Aorta (tissue), 5 donors: ENCODE data around the gene CFAP251. TPM values are rescaled to one million over a fixed set of nuclear protein-coding genes. Genes with fewer than 3 reads are reported as not detected.

Experiments
- ATAC-seq: fragments of 200-7000 bp; cut with Tn5 transposase; one replicate; pipeline ENCODE4 v1.9.1; 2022; ENCODE audit warnings: moderate library complexity; ENCODE audit not compliant: low FRiP score
- DNase-seq, 2 donors: peaks; one replicate each; pipeline ENCODE4 v3.0.0-alpha.2; 2020
- H3K27ac ChIP-seq, 2 donors: one replicate each; pipeline ENCODE4 v1.5.1; 2013; ENCODE audit warnings: low read length in 2 of 2, mild to moderate bottlenecking in 2 of 2, moderate library complexity in 2 of 2, control low read depth in 1 of 2, inconsistent platforms in 1 of 2, low read depth in 1 of 2
- H3K27me3 ChIP-seq, 2 donors: one replicate each; pipeline ENCODE4 v1.6.1; 2013; ENCODE audit warnings: control low read depth in 1 of 2, low read length in 1 of 2, mild to moderate bottlenecking in 1 of 2, moderate library complexity in 1 of 2; ENCODE audit not compliant: insufficient read depth in 2 of 2, control insufficient read depth in 1 of 2
- H3K36me3 ChIP-seq, 2 donors: one replicate each; pipeline ENCODE4 v1.6.1; 2013; ENCODE audit warnings: control low read depth in 1 of 2, low read length in 1 of 2, mild to moderate bottlenecking in 1 of 2; ENCODE audit not compliant: insufficient read depth in 2 of 2, control insufficient read depth in 1 of 2
- H3K4me1 ChIP-seq, 2 donors: one replicate each; pipeline ENCODE4 v1.6.1; 2013; ENCODE audit warnings: low read length in 2 of 2, control low read depth in 1 of 2, mild to moderate bottlenecking in 1 of 2, moderate library complexity in 1 of 2; ENCODE audit not compliant: insufficient read depth in 2 of 2, control insufficient read depth in 1 of 2
- H3K4me3 ChIP-seq, 2 donors: one replicate each; pipeline ENCODE4 v1.5.1; 2013; ENCODE audit warnings: low read length in 2 of 2, control low read depth in 1 of 2, mild to moderate bottlenecking in 1 of 2
- H3K9me3 ChIP-seq: one replicate; pipeline ENCODE4 v1.6.1; 2013; ENCODE audit warnings: mild to moderate bottlenecking, low read length; ENCODE audit not compliant: control insufficient read depth
- WGBS, 2 donors: extraction: QIAGEN DNeasy Blood & Tissue Kit; methylation state at CpG; one replicate each; pipeline ENCODE4 v1.1.7; 2013; 5-methylcytosine and 5-hydroxymethylcytosine counted together
- intact Hi-C, 2 donors: fragments of 100-400 bp; cut with DNase I; formaldehyde crosslinking; loops; one replicate each; pipeline versions ENCODE4 v1.14.2 to v1.15.0; 2022
- polyA plus RNA-seq, 2 donors: library from polyadenylated mRNA; stranded (reverse); fragments of 200-250 nt; gene quantifications; one replicate each; pipeline ENCODE4 v1.2.3, GENCODE V29; 2013
- total RNA-seq, 2 donors: library from RNA; stranded (reverse); fragmentation: NEBNext Ultra II Directional; extraction: Animal tissue kit (Norgen Biotek cat#: 25700); gene quantifications; one replicate each; pipeline ENCODE4 v1.2.1, GENCODE V29; 2021
- donor health status: healthy with polysubstance abuse.
- donor health status: Bipolar disorder and iron deficiency.
- donor health status: DM: no; HTN: no; CAD: no.
- donor health status: DM: no; HTN: no; CAD: no.
- donor health status: DM: yes; HTN: yes; CAD: no.

The CFAP251 gene
- total and polyA plus RNA-seq, 4 donors, result 0.88 to 3.9 (median 2.2) TPM

DNA sequence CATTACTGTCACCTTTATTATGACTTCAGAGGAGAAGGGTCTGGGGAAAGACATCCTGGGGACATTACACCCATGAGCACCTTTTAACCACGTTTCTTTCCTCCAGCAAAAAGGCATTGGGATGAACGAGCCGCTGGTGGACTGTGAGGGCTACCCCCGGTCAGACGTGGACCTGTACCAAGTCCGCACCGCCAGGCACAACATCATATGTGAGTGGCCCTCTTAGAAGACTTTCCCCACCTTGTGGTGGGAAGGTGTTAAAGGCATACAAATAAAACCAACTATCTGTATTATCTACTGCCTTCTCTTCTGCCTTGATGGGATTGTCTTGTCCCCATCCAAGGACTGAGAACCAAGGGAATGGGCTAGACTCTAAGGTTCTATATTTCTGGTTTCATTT is 23.8 kb upstream of the CFAP251 start:
- WGBS, 2 donors, result 26 to 35% methylated on average over 7 of the region's 7 CpGs
- Histone ChIP-seq H3K9me3 (no peaks in the 10 kb centered on the region), H3K4me1 (peaks cover 0 to 7% of the 10 kb centered on the region in 2 donors), H3K36me3 (peaks cover 7% of the 10 kb centered on the region in 2 donors), H3K27me3 (no peaks in the 10 kb centered on the region), H3K27ac (no peak overlapping the region), H3K4me3 (no peak overlapping the region)
- DNase-seq (no peak), ATAC-seq (no peak)
- intact Hi-C loops, result loop anchor here (10.0 kb wide), 2 partner anchors 180 to 200 kb away; partner anchors contain the start of gene TMEM120B (in 1 of the 2)

DNA sequence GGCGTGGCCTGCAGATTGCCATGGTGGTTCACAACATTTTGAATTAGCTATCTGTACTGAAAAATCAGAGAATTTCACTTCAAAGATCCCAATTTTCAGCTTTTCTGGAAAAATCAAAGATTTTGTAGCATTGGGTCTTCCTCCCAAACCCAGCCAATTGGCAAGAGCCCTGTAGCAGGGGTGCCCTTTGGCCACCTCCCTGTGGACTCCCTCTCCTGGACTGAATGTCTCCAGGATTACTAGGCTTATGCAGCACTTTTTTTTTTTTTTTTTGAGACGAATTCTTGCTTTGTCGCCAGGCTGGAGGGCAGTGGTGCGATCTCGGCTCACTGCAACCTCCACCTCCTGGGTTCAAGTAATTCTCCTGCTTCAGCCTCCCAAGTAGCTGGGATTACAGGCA is 20.1 kb upstream of the CFAP251 start:
- H3K4me1 ChIP-seq, result peaks cover 0 to 6% of the 10 kb centered on the region in 2 donors
- ATAC-seq (no peak), DNase-seq (no peak)
- H3K36me3 ChIP-seq, result peaks cover 9 to 14% of the 10 kb centered on the region in 2 donors
- no peaks in the 10 kb centered on the region for H3K9me3 ChIP-seq
- WGBS, 2 donors, result 53 to 79% methylated on average over 4 to 5 of the region's 5 CpGs
- H3K4me3 ChIP-seq, result no peak overlapping the region
- no peak overlapping the region for H3K27ac ChIP-seq
- H3K27me3 ChIP-seq, result no peaks in the 10 kb centered on the region
- intact Hi-C loops, result loop anchor here (10.0 kb wide), 2 partner anchors 183 to 203 kb away; partner anchors contain the start of gene TMEM120B (in 1 of the 2)

GRCh38 chr12:121899590-121899989 is 18.8 kb upstream of the CFAP251 start:
- no peak for ATAC-seq
- no peak overlapping the region for H3K27ac ChIP-seq
- H3K4me3 ChIP-seq, result no peak overlapping the region
- intact Hi-C loops, result loop anchor here (10.0 kb wide), 2 partner anchors 185 to 205 kb away; partner anchors contain the start of gene TMEM120B (in 1 of the 2)
- 90 to 91% methylated on average over 14 of the region's 14 CpGs for WGBS, 2 donors
- peaks cover 15 to 16% of the 10 kb centered on the region in 2 donors for H3K36me3 ChIP-seq
- no peak for DNase-seq
- no peaks in the 10 kb centered on the region for H3K4me1 ChIP-seq
- no peaks in the 10 kb centered on the region for H3K9me3 ChIP-seq
- H3K27me3 ChIP-seq, result no peaks in the 10 kb centered on the region

GRCh38 chr12:121903202-121903601 is 15.2 kb upstream of the CFAP251 start:
- 91% methylated on average over 2 of the region's 2 CpGs for WGBS, 2 donors
- Histone ChIP-seq H3K36me3 (peaks cover 9 to 11% of the 10 kb centered on the region in 2 donors), H3K27me3 (no peaks in the 10 kb centered on the region), H3K9me3 (no peaks in the 10 kb centered on the region), H3K27ac (no peak overlapping the region), H3K4me3 (no peak overlapping the region), H3K4me1 (no peaks in the 10 kb centered on the region)
- DNase-seq, result no peak
- ATAC-seq, result no peak
- intact Hi-C loops, result no loop called here

GRCh38 chr12:121905746-121906145 is 12.6 kb upstream of the CFAP251 start:
- no peak overlapping the region for H3K4me3 ChIP-seq
- no peaks in the 10 kb centered on the region for H3K4me1 ChIP-seq
- ATAC-seq, result no peak
- peaks cover 9 to 12% of the 10 kb centered on the region in 2 donors for H3K36me3 ChIP-seq
- H3K27me3 ChIP-seq, result no peaks in the 10 kb centered on the region
- intact Hi-C loops, result no loop called here
- H3K9me3 ChIP-seq, result no peaks in the 10 kb centered on the region
- 67 to 68% methylated on average over 4 of the region's 4 CpGs for WGBS, 2 donors
- DNase-seq, result no peak
- no peak overlapping the region for H3K27ac ChIP-seq

DNA sequence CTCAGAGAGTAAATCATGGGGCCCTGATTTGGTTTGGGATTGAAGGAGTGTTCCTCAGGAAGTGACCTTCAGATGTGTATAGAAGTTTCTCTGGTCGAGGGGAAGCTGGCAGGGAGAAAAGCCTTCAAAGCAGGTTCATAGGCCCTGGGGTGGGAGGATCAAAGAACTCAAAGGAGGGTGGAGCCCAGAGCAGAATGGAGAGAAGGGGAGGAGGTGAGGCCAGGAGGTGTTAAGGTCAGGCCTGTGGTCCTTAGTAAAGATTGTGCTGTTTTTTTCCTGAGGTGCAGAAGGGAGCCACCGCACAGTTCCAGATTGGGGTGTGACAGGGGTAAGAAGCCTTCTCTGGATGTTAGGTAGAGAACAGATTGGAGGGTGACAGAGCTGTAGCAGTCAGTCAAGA is 9.7 kb upstream of the CFAP251 start:
- H3K27ac ChIP-seq, result no peak overlapping the region
- DNase-seq (no peak), ATAC-seq (no peak)
- intact Hi-C loops, result no loop called here
- no peaks in the 10 kb centered on the region for H3K4me1 ChIP-seq
- H3K4me3 ChIP-seq, result no peak overlapping the region
- H3K27me3 ChIP-seq, result no peaks in the 10 kb centered on the region
- peaks cover 3 to 6% of the 10 kb centered on the region in 2 donors for H3K36me3 ChIP-seq
- 72 to 80% methylated on average over 2 of the region's 2 CpGs for WGBS, 2 donors
- H3K9me3 ChIP-seq, result no peaks in the 10 kb centered on the region

DNA sequence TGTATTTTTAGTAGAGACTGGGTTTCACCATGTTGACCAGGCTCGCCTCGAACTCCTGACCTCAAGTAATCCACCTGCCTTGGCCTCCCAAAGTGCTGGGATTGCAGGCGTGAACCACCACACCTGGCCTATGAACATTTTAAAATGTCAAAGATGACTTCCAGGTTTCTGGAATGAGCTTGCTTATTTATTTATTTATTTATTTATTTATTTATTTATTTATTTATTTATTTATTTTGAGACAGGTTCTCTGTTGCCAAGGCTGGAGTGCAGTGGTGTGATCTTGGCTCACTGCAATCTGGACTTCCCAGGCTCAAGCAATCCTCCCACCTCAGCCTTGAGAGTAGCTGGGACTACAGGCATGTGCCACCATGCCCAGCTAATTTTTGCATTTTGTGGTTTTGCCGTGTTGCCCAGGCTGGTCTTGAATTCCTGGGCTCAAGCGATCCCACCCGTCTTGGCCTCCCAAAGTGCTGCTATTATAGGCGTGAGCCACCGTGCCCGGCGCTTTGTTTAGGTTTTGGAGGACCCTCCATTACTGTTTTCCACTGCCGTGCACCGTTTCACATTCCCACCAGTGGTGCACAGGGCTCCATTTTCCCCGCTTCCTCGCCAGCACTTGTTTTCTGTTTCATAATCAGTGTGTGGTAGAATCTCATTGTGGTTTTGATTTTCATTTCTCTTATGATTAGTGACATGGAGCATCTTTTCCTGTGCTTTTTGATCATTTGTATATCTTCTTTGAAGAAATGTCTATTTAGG is 6.4 kb upstream of the CFAP251 start:
- intact Hi-C loops, result loop anchor here in 1 of 2 donors (10.0 kb wide), 1 partner anchor 213 kb away; no protein-coding TSS in a partner anchor
- no peaks in the 10 kb centered on the region for H3K9me3 ChIP-seq
- H3K4me3 ChIP-seq, result no peak overlapping the region
- WGBS, 2 donors, result 94 to 95% methylated on average over 14 of the region's 14 CpGs
- peaks cover 0 to 3% of the 10 kb centered on the region in 2 donors for H3K4me1 ChIP-seq
- no peak overlapping the region for H3K27ac ChIP-seq
- ATAC-seq, result no peak
- H3K27me3 ChIP-seq, result no peaks in the 10 kb centered on the region
- peaks cover 0 to 9% of the 10 kb centered on the region in 2 donors for H3K36me3 ChIP-seq
- DNase-seq, result no peak

DNA sequence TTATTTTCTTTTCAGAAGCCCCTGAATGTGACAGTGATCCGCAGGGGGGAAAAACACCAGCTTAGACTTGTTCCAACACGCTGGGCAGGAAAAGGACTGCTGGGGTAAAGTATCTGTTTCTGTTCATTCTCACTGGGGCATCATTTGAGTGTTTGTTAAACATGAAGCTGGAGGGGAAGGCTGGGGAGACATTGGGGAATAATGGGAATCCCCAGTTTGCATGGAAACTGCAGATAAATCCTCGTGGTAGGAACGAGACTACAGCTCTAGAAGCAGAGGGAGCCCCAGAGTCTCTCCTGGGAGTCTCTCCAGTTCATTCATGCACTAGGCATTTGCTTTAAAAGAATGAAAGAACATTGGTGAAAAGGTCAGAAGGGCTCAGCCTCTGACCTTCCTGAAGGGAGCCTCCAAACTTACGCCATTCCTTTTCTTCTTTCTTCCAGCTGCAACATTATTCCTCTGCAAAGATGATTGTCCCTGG is 2.5 kb upstream of the CFAP251 start:
- WGBS, 2 donors, result 67 to 78% methylated on average over 5 of the region's 5 CpGs
- Histone ChIP-seq H3K9me3 (no peaks in the 10 kb centered on the region), H3K4me3 (no peak overlapping the region), H3K36me3 (peaks cover 0 to 4% of the 10 kb centered on the region in 2 donors), H3K27ac (no peak overlapping the region), H3K27me3 (no peaks in the 10 kb centered on the region), H3K4me1 (peaks cover 0 to 3% of the 10 kb centered on the region in 2 donors)
- intact Hi-C loops, result loop anchor here (2.0 to 10.0 kb wide), 5 partner anchors 106 to 209 kb away; partner anchors contain the start of gene BCL7A (in 1 of the 2)
- ATAC-seq (no peak), DNase-seq (no peak)
